Glutamatergic neuron (in vitro differentiated cells): Measurements from ENCODE around the gene FOXJ1. TPM values are rescaled to one million over a fixed set of nuclear protein-coding genes. Genes with fewer than 3 reads are reported as not detected.

Experiments used
- DNase-seq: peaks from one replicate; pipeline ENCODE4 v3.0.0; 2022
- H3K27ac Mint-ChIP-seq: one replicate; pipeline ENCODE4 v1.8.0; 2020; ENCODE audit warnings: mild to moderate bottlenecking, mixed read lengths, inconsistent platforms; ENCODE audit not compliant: unreplicated experiment
- H3K27me3 Mint-ChIP-seq: one replicate; pipeline ENCODE4 v1.8.0; 2020; ENCODE audit warnings: mild to moderate bottlenecking, moderate library complexity, mixed read lengths, inconsistent platforms; ENCODE audit not compliant: unreplicated experiment
- H3K36me3 Mint-ChIP-seq: one replicate; pipeline ENCODE4 v1.8.0; 2020; ENCODE audit warnings: mild to moderate bottlenecking, mixed read lengths, inconsistent platforms; ENCODE audit not compliant: unreplicated experiment
- H3K4me1 Mint-ChIP-seq: one replicate; pipeline ENCODE4 v1.8.0; 2020; ENCODE audit warnings: mild to moderate bottlenecking, low read depth, mixed read lengths, inconsistent platforms; ENCODE audit not compliant: unreplicated experiment
- H3K4me3 Mint-ChIP-seq: one replicate; pipeline ENCODE4 v1.8.0; 2020; ENCODE audit warnings: mild to moderate bottlenecking, mixed read lengths, inconsistent platforms; ENCODE audit not compliant: unreplicated experiment
- H3K9me3 Mint-ChIP-seq: one replicate; pipeline ENCODE4 v1.8.0; 2020; ENCODE audit warnings: mild to moderate bottlenecking, moderate library complexity, mixed read lengths, inconsistent platforms; ENCODE audit not compliant: unreplicated experiment
- total RNA-seq: library from RNA; stranded (reverse); fragmentation: NEBNext Ultra II Directional; extraction: Animal tissue kit (Norgen Biotek cat#: 25700); gene quantifications from one replicate; pipeline ENCODE4 v1.2.1, GENCODE V29; 2021; ENCODE audit not compliant: unreplicated experiment
- TF ChIP-seq, protein P1 (sequence below): fragments of 200-600 bp; sonication (generic); IDR thresholded peaks from one replicate; pipeline ENCODE4 v1.5.0; 2021; ENCODE audit not compliant: partially characterized antibody, unreplicated experiment

FOXJ1 gene
- total RNA-seq, 1 donor from 2014 or later = not detected

- Mint-ChIP-seq H3K4me3 (no peak overlapping the region), H3K4me1 (peaks cover 14% of the 10 kb centered on the region)
- no peak for DNase-seq
Measured at GRCh38 chr17:76148015-76148326, 6.9 kb upstream of the FOXJ1 start.

GRCh38 chr17:76147211-76148014, 6.4 kb upstream of the FOXJ1 start:
- no peaks in the 10 kb centered on the region for H3K36me3 Mint-ChIP-seq

More at GRCh38 chr17:76148015-76148326, 6.9 kb upstream of the FOXJ1 start:
- peaks cover 5% of the 10 kb centered on the region for H3K27me3 Mint-ChIP-seq
- no peak overlapping the region for H3K27ac Mint-ChIP-seq
- no peaks in the 10 kb centered on the region for H3K9me3 Mint-ChIP-seq
- no peaks in the 10 kb centered on the region for H3K36me3 Mint-ChIP-seq
- TF ChIP-seq, protein P1, sequence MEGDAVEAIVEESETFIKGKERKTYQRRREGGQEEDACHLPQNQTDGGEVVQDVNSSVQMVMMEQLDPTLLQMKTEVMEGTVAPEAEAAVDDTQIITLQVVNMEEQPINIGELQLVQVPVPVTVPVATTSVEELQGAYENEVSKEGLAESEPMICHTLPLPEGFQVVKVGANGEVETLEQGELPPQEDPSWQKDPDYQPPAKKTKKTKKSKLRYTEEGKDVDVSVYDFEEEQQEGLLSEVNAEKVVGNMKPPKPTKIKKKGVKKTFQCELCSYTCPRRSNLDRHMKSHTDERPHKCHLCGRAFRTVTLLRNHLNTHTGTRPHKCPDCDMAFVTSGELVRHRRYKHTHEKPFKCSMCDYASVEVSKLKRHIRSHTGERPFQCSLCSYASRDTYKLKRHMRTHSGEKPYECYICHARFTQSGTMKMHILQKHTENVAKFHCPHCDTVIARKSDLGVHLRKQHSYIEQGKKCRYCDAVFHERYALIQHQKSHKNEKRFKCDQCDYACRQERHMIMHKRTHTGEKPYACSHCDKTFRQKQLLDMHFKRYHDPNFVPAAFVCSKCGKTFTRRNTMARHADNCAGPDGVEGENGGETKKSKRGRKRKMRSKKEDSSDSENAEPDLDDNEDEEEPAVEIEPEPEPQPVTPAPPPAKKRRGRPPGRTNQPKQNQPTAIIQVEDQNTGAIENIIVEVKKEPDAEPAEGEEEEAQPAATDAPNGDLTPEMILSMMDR = peak; percentile 52

GRCh38 chr17:76146053-76146851, 5.2 kb upstream of the FOXJ1 start:
- TF ChIP-seq, protein P1 = no peak
- no peak overlapping the region for H3K4me3 Mint-ChIP-seq
- no peak for DNase-seq
- peaks cover 3% of the 10 kb centered on the region for H3K9me3 Mint-ChIP-seq
- H3K36me3 Mint-ChIP-seq = no peaks in the 10 kb centered on the region
- H3K4me1 Mint-ChIP-seq = peaks cover 21% of the 10 kb centered on the region
- H3K27ac Mint-ChIP-seq = no peak overlapping the region
- H3K27me3 Mint-ChIP-seq = peaks cover 10% of the 10 kb centered on the region

More at GRCh38 chr17:76147211-76148014, 6.4 kb upstream of the FOXJ1 start:
- TF ChIP-seq, protein P1 = peak; percentile 75
- Mint-ChIP-seq H3K27me3 (peaks cover 9% of the 10 kb centered on the region), H3K27ac (no peak overlapping the region), H3K4me3 (no peak overlapping the region), H3K9me3 (peaks cover under 1% of the 10 kb centered on the region), H3K4me1 (peaks cover 14% of the 10 kb centered on the region)
- no peak for DNase-seq

DNA sequence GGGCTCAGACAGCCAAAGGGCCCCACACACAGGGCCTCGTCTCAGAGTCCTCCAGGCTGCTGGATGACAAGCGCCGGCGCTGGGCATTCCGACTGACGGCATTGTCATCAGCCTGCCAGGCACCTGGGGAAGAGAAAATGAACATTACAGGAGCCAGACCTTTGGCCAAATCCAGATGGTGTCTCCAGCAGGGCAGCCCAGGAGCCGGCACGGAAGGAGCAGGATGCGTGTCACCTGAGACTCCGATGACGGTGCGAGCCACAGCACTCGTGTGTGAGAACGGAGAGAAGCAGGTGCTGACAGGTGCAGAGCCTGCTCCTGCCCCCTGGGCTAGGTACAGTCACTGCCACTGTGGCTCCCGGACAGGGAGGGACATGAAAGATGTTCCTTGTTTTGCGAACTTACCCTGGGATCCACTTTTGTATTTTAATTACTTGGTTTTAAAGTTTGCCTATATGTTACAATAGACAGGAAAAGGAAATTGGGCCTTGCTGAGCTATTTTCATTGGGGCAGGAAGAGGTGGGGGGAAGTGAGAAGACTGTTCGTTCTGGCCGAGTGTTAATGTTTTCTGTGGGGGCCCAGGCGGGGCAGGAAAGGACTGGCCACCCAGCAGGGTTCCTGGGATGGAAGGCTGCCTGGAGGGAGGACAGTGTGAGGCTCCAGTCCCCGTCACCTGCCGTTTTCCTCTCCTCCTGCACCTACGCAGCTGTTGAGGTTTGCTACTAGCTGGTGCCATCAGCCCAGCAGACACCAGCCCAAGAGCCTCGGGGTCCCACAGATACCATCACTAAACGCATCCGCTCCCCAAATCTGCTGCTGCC, 4.4 kb upstream of the FOXJ1 start:
- H3K27me3 Mint-ChIP-seq = peaks cover 11% of the 10 kb centered on the region
- no peak overlapping the region for H3K27ac Mint-ChIP-seq
- DNase-seq = no peak
- TF ChIP-seq, protein P1 = no peak
- peaks cover 16% of the 10 kb centered on the region for H3K4me1 Mint-ChIP-seq
- H3K36me3 Mint-ChIP-seq = no peaks in the 10 kb centered on the region
- H3K4me3 Mint-ChIP-seq = no peak overlapping the region
- H3K9me3 Mint-ChIP-seq = peaks cover 4% of the 10 kb centered on the region
